Measurements from ENCODE around the gene LRP2.
A peak's percentile ranks its signal among the peaks of the same experiment; 100 is the strongest.
"Not testable (repeated sequence)": the region's sequence is repeated elsewhere in the genome, so short reads cannot be mapped to it uniquely, and the experiment has no call there.

The LRP2 gene

GRCh38 chr2:169175112-169175511 is 187.2 kb downstream of the LRP2 start:
- no peak for DNase-seq (ENCODE audit: low read depth)

GRCh38 chr2:169173876-169174275 is 188.5 kb downstream of the LRP2 start:
- no peak for DNase-seq (ENCODE audit: low read depth)

- no peak for DNase-seq (ENCODE audit: low read depth)
Measured at GRCh38 chr2:169172914-169173313, 189.4 kb downstream of the LRP2 start.

- DNase-seq (ENCODE audit: low read depth), result peak; percentile 41
Measured at GRCh38 chr2:169172151-169172735, 190.1 kb downstream of the LRP2 start.

- DNase-seq (ENCODE audit: low read depth), result no peak
Measured at GRCh38 chr2:169165791-169166190, 196.5 kb downstream of the LRP2 start.

- no peak for DNase-seq (ENCODE audit: low read depth)
Measured at GRCh38 chr2:169164311-169164710, 198.0 kb downstream of the LRP2 start.

- DNase-seq (ENCODE audit: low read depth), result no peak
Measured at GRCh38 chr2:169162613-169163012, 199.7 kb downstream of the LRP2 start.

- no peak for DNase-seq (ENCODE audit: low read depth)
Measured at GRCh38 chr2:169160926-169161481, 201.3 kb downstream of the LRP2 start.

GRCh38 chr2:169159686-169160085 is 202.6 kb downstream of the LRP2 start:
- no peak for DNase-seq (ENCODE audit: low read depth)

GRCh38 chr2:169158874-169159273 is 203.5 kb downstream of the LRP2 start:
- DNase-seq (ENCODE audit: low read depth), result no peak

GRCh38 chr2:169146220-169146619 is 216.1 kb downstream of the LRP2 start:
- no peak for DNase-seq (ENCODE audit: low read depth)

GRCh38 chr2:169143998-169144397 is 218.3 kb downstream of the LRP2 start:
- DNase-seq (ENCODE audit: low read depth), result no peak

GRCh38 chr2:169141713-169142352 is 220.5 kb downstream of the LRP2 start:
- peak; percentile 22 for DNase-seq (ENCODE audit: low read depth)

GRCh38 chr2:169139993-169140767 is 222.2 kb downstream of the LRP2 start:
- DNase-seq (ENCODE audit: low read depth), result no peak

- no peak for DNase-seq (ENCODE audit: low read depth)
Measured at GRCh38 chr2:169139145-169139544, 223.2 kb downstream of the LRP2 start.

GRCh38 chr2:169137924-169138323 is 224.4 kb downstream of the LRP2 start:
- no peak for DNase-seq (ENCODE audit: low read depth)

- DNase-seq (ENCODE audit: low read depth), result no peak
Measured at GRCh38 chr2:169136885-169137534, 225.3 kb downstream of the LRP2 start.

GRCh38 chr2:169136428-169136827 is 225.9 kb downstream of the LRP2 start:
- not testable (repeated sequence) for DNase-seq (ENCODE audit: low read depth)

GRCh38 chr2:169134272-169134671 is 228.1 kb downstream of the LRP2 start:
- not testable (repeated sequence) for DNase-seq (ENCODE audit: low read depth)

- DNase-seq (ENCODE audit: low read depth), result no peak
Measured at GRCh38 chr2:169131587-169132512, 230.5 kb downstream of the LRP2 start.

GRCh38 chr2:169129703-169130243 is 232.6 kb downstream of the LRP2 start:
- DNase-seq (ENCODE audit: low read depth), result no peak
